ENCODE measurements around the gene GLB1L3. TPM values are rescaled to one million over a fixed set of nuclear protein-coding genes. Genes with fewer than 3 reads are reported as not detected.

Gene GLB1L3
- total and polyA plus RNA-seq, 5 donors from 2014 or later = 2.0 to 3.0 (median 2.3) TPM

- H3K36me3 Mint-ChIP-seq = peaks cover 43% of the 10 kb centered on the region
- H3K27ac ChIP-seq (ENCODE audit: insufficient read depth, low read length, poor library complexity, severe bottlenecking) = no peak overlapping the region
- peak in 2 of 3 donors; percentile 25 to 46 for DNase-seq
- no peaks in the 10 kb centered on the region for H3K27me3 ChIP-seq (ENCODE audit: control insufficient read depth, insufficient read depth, low read length)
- H3K27me3 Mint-ChIP-seq = no peaks in the 10 kb centered on the region
- peak in 1 of 2 donors; percentile 41 for ATAC-seq (ENCODE audit: low read depth in 2 of 2)
- H3K4me3 Mint-ChIP-seq = no peak overlapping the region
- no peaks in the 10 kb centered on the region for H3K9me3 Mint-ChIP-seq
- H3K27ac Mint-ChIP-seq = no peak overlapping the region
- peaks cover 0 to 10% (median 9%) of the 10 kb centered on the region in 4 donors for H3K4me1 Mint-ChIP-seq
- H3K4me3 ChIP-seq (ENCODE audit: low read depth, low read length) = no peak overlapping the region
- H3K36me3 ChIP-seq (ENCODE audit: control insufficient read depth, insufficient read depth, low read length) = peaks cover 95% of the 10 kb centered on the region
- no peaks in the 10 kb centered on the region for H3K9me3 ChIP-seq (ENCODE audit: control insufficient read depth in 2 of 2, low read length in 2 of 2)
- H3K4me1 ChIP-seq (ENCODE audit: control insufficient read depth, insufficient read depth, low read length, poor library complexity, severe bottlenecking) = no peaks in the 10 kb centered on the region
Observed at GRCh38 chr11:134244593-134244992, 31.6 kb upstream of the GLB1L3 start.

GRCh38 chr11:134245434-134245833, 30.7 kb upstream of the GLB1L3 start:
- ATAC-seq (ENCODE audit: low read depth in 2 of 2) (no peak), DNase-seq (no peak)
- Histone ChIP-seq H3K9me3 (ENCODE audit: control insufficient read depth in 2 of 2, low read length in 2 of 2) (no peaks in the 10 kb centered on the region), H3K36me3 (ENCODE audit: control insufficient read depth, insufficient read depth, low read length) (peaks cover 95% of the 10 kb centered on the region), H3K27me3 (ENCODE audit: control insufficient read depth, insufficient read depth, low read length) (no peaks in the 10 kb centered on the region), H3K27ac (ENCODE audit: insufficient read depth, low read length, poor library complexity, severe bottlenecking) (no peak overlapping the region), H3K4me3 (ENCODE audit: low read depth, low read length) (no peak overlapping the region), H3K4me1 (ENCODE audit: control insufficient read depth, insufficient read depth, low read length, poor library complexity, severe bottlenecking) (no peaks in the 10 kb centered on the region)
- Mint-ChIP-seq H3K27me3 (no peaks in the 10 kb centered on the region), H3K9me3 (no peaks in the 10 kb centered on the region), H3K4me3 (no peak overlapping the region), H3K36me3 (peaks cover 37% of the 10 kb centered on the region), H3K27ac (no peak overlapping the region), H3K4me1 (peaks cover 0 to 9% (median 8%) of the 10 kb centered on the region in 4 donors)

- H3K27ac Mint-ChIP-seq = no peak overlapping the region
Observed at GRCh38 chr11:134246100-134246499, 30.1 kb upstream of the GLB1L3 start.

GRCh38 chr11:134246678-134247077, 29.5 kb upstream of the GLB1L3 start:
- H3K27me3 Mint-ChIP-seq = no peaks in the 10 kb centered on the region
- H3K36me3 Mint-ChIP-seq = peaks cover 37% of the 10 kb centered on the region
- DNase-seq (no peak), ATAC-seq (ENCODE audit: low read depth in 2 of 2) (no peak)
- H3K9me3 Mint-ChIP-seq = no peaks in the 10 kb centered on the region
- H3K4me1 Mint-ChIP-seq = peaks cover 6 to 11% (median 10%) of the 10 kb centered on the region in 4 donors
- no peak overlapping the region for H3K27ac Mint-ChIP-seq
- Histone ChIP-seq H3K4me1 (ENCODE audit: control insufficient read depth, insufficient read depth, low read length, poor library complexity, severe bottlenecking) (peaks cover 5% of the 10 kb centered on the region), H3K9me3 (ENCODE audit: control insufficient read depth in 2 of 2, low read length in 2 of 2) (no peaks in the 10 kb centered on the region), H3K36me3 (ENCODE audit: control insufficient read depth, insufficient read depth, low read length) (peaks cover 91% of the 10 kb centered on the region), H3K4me3 (ENCODE audit: low read depth, low read length) (no peak overlapping the region), H3K27ac (ENCODE audit: insufficient read depth, low read length, poor library complexity, severe bottlenecking) (no peak overlapping the region), H3K27me3 (ENCODE audit: control insufficient read depth, insufficient read depth, low read length) (no peaks in the 10 kb centered on the region)
- no peak overlapping the region for H3K4me3 Mint-ChIP-seq

More at GRCh38 chr11:134246100-134246499, 30.1 kb upstream of the GLB1L3 start:
- Histone ChIP-seq H3K4me3 (ENCODE audit: low read depth, low read length) (no peak overlapping the region), H3K4me1 (ENCODE audit: control insufficient read depth, insufficient read depth, low read length, poor library complexity, severe bottlenecking) (no peaks in the 10 kb centered on the region), H3K27ac (ENCODE audit: insufficient read depth, low read length, poor library complexity, severe bottlenecking) (no peak overlapping the region), H3K36me3 (ENCODE audit: control insufficient read depth, insufficient read depth, low read length) (peaks cover 96% of the 10 kb centered on the region), H3K27me3 (ENCODE audit: control insufficient read depth, insufficient read depth, low read length) (no peaks in the 10 kb centered on the region), H3K9me3 (ENCODE audit: control insufficient read depth in 2 of 2, low read length in 2 of 2) (no peaks in the 10 kb centered on the region)
- H3K27me3 Mint-ChIP-seq = no peaks in the 10 kb centered on the region
- H3K9me3 Mint-ChIP-seq = no peaks in the 10 kb centered on the region
- no peak overlapping the region for H3K4me3 Mint-ChIP-seq
- H3K36me3 Mint-ChIP-seq = peaks cover 37% of the 10 kb centered on the region
- peaks cover under 1 to 9% (median 8%) of the 10 kb centered on the region in 4 donors for H3K4me1 Mint-ChIP-seq
- ATAC-seq (ENCODE audit: low read depth in 2 of 2) = no peak
- DNase-seq = no peak

- Mint-ChIP-seq H3K9me3 (no peaks in the 10 kb centered on the region), H3K27ac (peak overlapping the region in 2 of 3 donors; percentile 47 to 68), H3K4me1 (peaks cover 16 to 31% (median 23%) of the 10 kb centered on the region in 4 donors), H3K36me3 (peaks cover 28% of the 10 kb centered on the region), H3K27me3 (no peaks in the 10 kb centered on the region), H3K4me3 (peak overlapping the region in 3 of 4 donors; percentile 2 to 69 (median 63))
- H3K4me1 ChIP-seq (ENCODE audit: control insufficient read depth, insufficient read depth, low read length, poor library complexity, severe bottlenecking) = peaks cover 20% of the 10 kb centered on the region
- H3K4me3 ChIP-seq (ENCODE audit: low read depth, low read length) = no peak overlapping the region
- ATAC-seq (ENCODE audit: low read depth in 2 of 2) (no peak), DNase-seq (peak in 1 of 3 donors; percentile 33)
- no peaks in the 10 kb centered on the region for H3K9me3 ChIP-seq (ENCODE audit: control insufficient read depth in 2 of 2, low read length in 2 of 2)
- H3K27ac ChIP-seq (ENCODE audit: insufficient read depth, low read length, poor library complexity, severe bottlenecking) = no peak overlapping the region
- peaks cover 68% of the 10 kb centered on the region for H3K36me3 ChIP-seq (ENCODE audit: control insufficient read depth, insufficient read depth, low read length)
- H3K27me3 ChIP-seq (ENCODE audit: control insufficient read depth, insufficient read depth, low read length) = no peaks in the 10 kb centered on the region
Observed at GRCh38 chr11:134248910-134249480, 27.2 kb upstream of the GLB1L3 start.

GRCh38 chr11:134250246-134250645, 25.9 kb upstream of the GLB1L3 start:
- Mint-ChIP-seq H3K27ac (no peak overlapping the region), H3K27me3 (no peaks in the 10 kb centered on the region), H3K4me3 (no peak overlapping the region), H3K36me3 (peaks cover 24% of the 10 kb centered on the region), H3K4me1 (peaks cover 21 to 41% (median 31%) of the 10 kb centered on the region in 4 donors), H3K9me3 (no peaks in the 10 kb centered on the region)
- DNase-seq = no peak
- H3K4me3 ChIP-seq (ENCODE audit: low read depth, low read length) = no peak overlapping the region
- no peaks in the 10 kb centered on the region for H3K9me3 ChIP-seq (ENCODE audit: control insufficient read depth in 2 of 2, low read length in 2 of 2)
- H3K4me1 ChIP-seq (ENCODE audit: control insufficient read depth, insufficient read depth, low read length, poor library complexity, severe bottlenecking) = peaks cover 27% of the 10 kb centered on the region
- no peak for ATAC-seq (ENCODE audit: low read depth in 2 of 2)
- H3K36me3 ChIP-seq (ENCODE audit: control insufficient read depth, insufficient read depth, low read length) = peaks cover 56% of the 10 kb centered on the region
- no peaks in the 10 kb centered on the region for H3K27me3 ChIP-seq (ENCODE audit: control insufficient read depth, insufficient read depth, low read length)
- H3K27ac ChIP-seq (ENCODE audit: insufficient read depth, low read length, poor library complexity, severe bottlenecking) = no peak overlapping the region

GRCh38 chr11:134250675-134251074, 25.5 kb upstream of the GLB1L3 start:
- H3K27ac ChIP-seq (ENCODE audit: insufficient read depth, low read length, poor library complexity, severe bottlenecking) = no peak overlapping the region
- peaks cover 24% of the 10 kb centered on the region for H3K36me3 Mint-ChIP-seq
- H3K9me3 Mint-ChIP-seq = no peaks in the 10 kb centered on the region
- ATAC-seq (ENCODE audit: low read depth in 2 of 2) = no peak
- H3K4me3 Mint-ChIP-seq = no peak overlapping the region
- H3K4me1 Mint-ChIP-seq = peaks cover 21 to 44% (median 35%) of the 10 kb centered on the region in 4 donors
- H3K27me3 Mint-ChIP-seq = no peaks in the 10 kb centered on the region
- H3K36me3 ChIP-seq (ENCODE audit: control insufficient read depth, insufficient read depth, low read length) = peaks cover 52% of the 10 kb centered on the region
- DNase-seq = no peak
- H3K4me1 ChIP-seq (ENCODE audit: control insufficient read depth, insufficient read depth, low read length, poor library complexity, severe bottlenecking) = peaks cover 27% of the 10 kb centered on the region
- no peak overlapping the region for H3K4me3 ChIP-seq (ENCODE audit: low read depth, low read length)
- H3K27ac Mint-ChIP-seq = peak overlapping the region in 1 of 3 donors; percentile 5
- no peaks in the 10 kb centered on the region for H3K27me3 ChIP-seq (ENCODE audit: control insufficient read depth, insufficient read depth, low read length)
- no peaks in the 10 kb centered on the region for H3K9me3 ChIP-seq (ENCODE audit: control insufficient read depth in 2 of 2, low read length in 2 of 2)

Data from CD4-positive, CD25-positive, alpha-beta regulatory T cell (primary cell).